Caco-2 (cell line): ENCODE data around the gene RASAL3. TPM values are rescaled to one million over a fixed set of nuclear protein-coding genes. Genes with fewer than 3 reads are reported as not detected.
"Not testable (repeated sequence)": the region's sequence is repeated elsewhere in the genome, so short reads cannot be mapped to it uniquely, and the experiment has no call there.

Experiments
- BruUV-seq: library from RNA; stranded (reverse); fragments of 400-500 nt; replicated peaks from 2 replicates; lab custom pipeline; 2021; lab: Mats Ljungman, UMichigan
- CTCF ChIA-PET: fragments of 300-600 bp; sonication (Branson Sonifier 250); formaldehyde crosslinking; loops from one replicate; lab custom pipeline; 2022; ENCODE audit warnings: antibody characterized with exemption; lab: Charles Lee
- POLR2A ChIA-PET: fragments of 300-600 bp; sonication (Branson Sonifier 250); formaldehyde crosslinking; loops from one replicate; lab custom pipeline; 2022; ENCODE audit warnings: antibody characterized with exemption; lab: Charles Lee
- DNase-seq, 2 experiments: peaks; one replicate each; pipeline versions ENCODE4 v3.0.0 to v3.0.0-alpha.2; 2020 to 2022
- H3K27me3 ChIP-seq: replicated peaks from 2 replicates; pipeline ENCODE4 v1.6.0; 2011; ENCODE audit warnings: low read length; ENCODE audit not compliant: control insufficient read depth, insufficient read depth
- H3K36me3 ChIP-seq: 2 replicates; pipeline ENCODE4 v1.5.1; 2011; ENCODE audit warnings: low read length; ENCODE audit not compliant: control insufficient read depth, insufficient read depth
- H3K4me1 ChIP-seq: fragments of 250-450 bp; sonication (Bioruptor Pico); 2 replicates; pipeline ENCODE4 v1.5.1; 2020; ENCODE audit warnings: mild to moderate bottlenecking
- H3K4me3 ChIP-seq: 2 replicates; pipeline ENCODE4 v1.5.1; 2011; ENCODE audit warnings: low read depth, mild to moderate bottlenecking, control low read depth, low read length
- H3K9me3 ChIP-seq: fragments of 250-450 bp; sonication (Bioruptor Pico); 2 replicates; pipeline ENCODE4 v1.5.1; 2020; ENCODE audit warnings: mild to moderate bottlenecking, moderate library complexity
- H3K27ac Mint-ChIP-seq: one replicate; pipeline ENCODE4 v1.8.0; 2022; ENCODE audit warnings: mixed read lengths; ENCODE audit not compliant: unreplicated experiment
- H3K27me3 Mint-ChIP-seq: one replicate; pipeline ENCODE4 v1.8.0; 2022; ENCODE audit warnings: mixed read lengths; ENCODE audit not compliant: insufficient read depth, unreplicated experiment
- H3K36me3 Mint-ChIP-seq: one replicate; pipeline ENCODE4 v1.8.0; 2022; ENCODE audit warnings: mild to moderate bottlenecking, mixed read lengths; ENCODE audit not compliant: insufficient read depth, unreplicated experiment
- H3K4me1 Mint-ChIP-seq: one replicate; pipeline ENCODE4 v1.8.0; 2022; ENCODE audit warnings: low read depth, mixed read lengths; ENCODE audit not compliant: unreplicated experiment
- H3K4me3 Mint-ChIP-seq: one replicate; pipeline ENCODE4 v1.8.0; 2022; ENCODE audit warnings: mild to moderate bottlenecking, moderate library complexity, mixed read lengths; ENCODE audit not compliant: unreplicated experiment
- H3K9me3 Mint-ChIP-seq: one replicate; pipeline ENCODE4 v1.8.0; 2022; ENCODE audit warnings: mixed read lengths; ENCODE audit not compliant: unreplicated experiment
- intact Hi-C: fragments of 100-400 bp; cut with micrococcal nuclease; formaldehyde crosslinking; loops from one replicate; pipeline ENCODE4 v1.10.0; 2022; ENCODE audit not compliant: unreplicated experiment
- total RNA-seq: library from RNA; stranded (reverse); gene quantifications from 2 replicates; pipeline ENCODE4 v1.2.3, GENCODE V29; 2022
- TF ChIP-seq, protein P1 (sequence below), 2 experiments: fragments of 200-600 bp in 1 of 2; IDR thresholded peaks; 1 replicate in 1 of 2; 2 replicates in 1 of 2; pipeline versions ENCODE4 v1.5.1 to v1.8.0; 2011 to 2022; ENCODE audit warnings: antibody characterized with exemption in 1 of 2, control low read depth in 1 of 2, inconsistent platforms in 1 of 2, low read depth in 1 of 2, low read length in 1 of 2, mild to moderate bottlenecking in 1 of 2, moderate library complexity in 1 of 2; ENCODE audit not compliant: insufficient read depth in 1 of 2, severe bottlenecking in 1 of 2, unreplicated experiment in 1 of 2

Gene RASAL3
- total RNA-seq, 1 experiment from 2014 or later = not detected

DNA sequence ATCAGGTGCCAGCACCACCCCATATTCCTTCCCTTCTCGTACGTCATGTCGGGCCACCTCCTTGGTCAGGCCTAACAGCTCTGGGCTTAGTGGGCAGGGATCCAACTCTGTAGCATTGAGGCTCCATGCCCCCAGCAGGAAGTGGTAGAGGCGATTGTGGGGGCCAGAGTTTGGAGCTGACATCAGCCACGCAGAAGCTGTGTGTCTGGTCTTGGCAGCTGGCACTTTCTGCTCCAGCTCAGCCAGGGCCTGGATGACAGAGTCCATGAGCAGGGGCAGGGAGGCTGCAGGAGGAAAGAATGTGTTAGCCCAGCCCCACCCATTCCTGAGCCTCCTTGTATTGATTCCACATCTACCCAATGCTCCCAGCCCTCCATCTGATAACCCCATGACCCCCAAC is 12.0 kb upstream of the RASAL3 start:
- Mint-ChIP-seq H3K4me1 (no peaks in the 10 kb centered on the region), H3K9me3 (no peaks in the 10 kb centered on the region), H3K27ac (no peak overlapping the region), H3K27me3 (no peaks in the 10 kb centered on the region), H3K36me3 (no peaks in the 10 kb centered on the region), H3K4me3 (no peak overlapping the region)
- Histone ChIP-seq H3K27me3 (no peaks in the 10 kb centered on the region), H3K9me3 (no peaks in the 10 kb centered on the region), H3K36me3 (no peaks in the 10 kb centered on the region), H3K4me1 (no peaks in the 10 kb centered on the region), H3K4me3 (no peak overlapping the region)
- CTCF ChIA-PET = no interaction called here
- POLR2A ChIA-PET = no interaction called here
- no peak for DNase-seq
- intact Hi-C loops = no loop called here
- TF ChIP-seq, protein P1, sequence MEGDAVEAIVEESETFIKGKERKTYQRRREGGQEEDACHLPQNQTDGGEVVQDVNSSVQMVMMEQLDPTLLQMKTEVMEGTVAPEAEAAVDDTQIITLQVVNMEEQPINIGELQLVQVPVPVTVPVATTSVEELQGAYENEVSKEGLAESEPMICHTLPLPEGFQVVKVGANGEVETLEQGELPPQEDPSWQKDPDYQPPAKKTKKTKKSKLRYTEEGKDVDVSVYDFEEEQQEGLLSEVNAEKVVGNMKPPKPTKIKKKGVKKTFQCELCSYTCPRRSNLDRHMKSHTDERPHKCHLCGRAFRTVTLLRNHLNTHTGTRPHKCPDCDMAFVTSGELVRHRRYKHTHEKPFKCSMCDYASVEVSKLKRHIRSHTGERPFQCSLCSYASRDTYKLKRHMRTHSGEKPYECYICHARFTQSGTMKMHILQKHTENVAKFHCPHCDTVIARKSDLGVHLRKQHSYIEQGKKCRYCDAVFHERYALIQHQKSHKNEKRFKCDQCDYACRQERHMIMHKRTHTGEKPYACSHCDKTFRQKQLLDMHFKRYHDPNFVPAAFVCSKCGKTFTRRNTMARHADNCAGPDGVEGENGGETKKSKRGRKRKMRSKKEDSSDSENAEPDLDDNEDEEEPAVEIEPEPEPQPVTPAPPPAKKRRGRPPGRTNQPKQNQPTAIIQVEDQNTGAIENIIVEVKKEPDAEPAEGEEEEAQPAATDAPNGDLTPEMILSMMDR (IDR thresholded peaks at IDR 0.05; ENCODE audit: insufficient read depth in 1 of 2, low read depth in 1 of 2, low read length in 1 of 2, severe bottlenecking in 1 of 2, unreplicated experiment in 1 of 2) = no peak
- no TSS peak for BruUV-seq

DNA sequence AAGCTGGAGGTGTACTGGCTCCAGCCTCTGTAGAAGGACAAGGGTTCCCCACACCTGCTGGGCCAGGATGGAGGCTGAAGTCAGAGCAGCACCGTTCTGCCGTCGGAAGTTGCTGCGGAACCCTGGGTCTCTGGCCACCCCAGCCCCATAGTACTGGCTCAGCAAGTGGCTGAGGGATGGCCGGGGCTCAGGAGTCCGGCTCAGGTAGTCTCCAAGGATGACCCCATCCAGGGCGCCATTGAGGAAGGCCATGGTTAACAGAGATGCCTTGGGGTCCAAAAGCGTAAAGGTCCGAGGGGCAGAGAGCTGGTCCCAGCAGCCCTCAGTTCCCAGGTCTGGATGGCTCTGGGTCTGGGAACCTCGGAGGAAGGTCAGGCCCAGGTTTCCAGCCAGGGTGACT is 11.3 kb upstream of the RASAL3 start:
- Mint-ChIP-seq H3K27me3 (no peaks in the 10 kb centered on the region), H3K27ac (no peak overlapping the region), H3K9me3 (no peaks in the 10 kb centered on the region), H3K4me1 (no peaks in the 10 kb centered on the region), H3K36me3 (no peaks in the 10 kb centered on the region), H3K4me3 (no peak overlapping the region)
- intact Hi-C loops = no loop called here
- ChIA-PET POLR2A (no interaction called here), CTCF (no interaction called here)
- no TSS peak for BruUV-seq
- no peaks in the 10 kb centered on the region for H3K36me3 ChIP-seq
- H3K9me3 ChIP-seq = no peaks in the 10 kb centered on the region
- TF ChIP-seq, protein P1 (IDR thresholded peaks at IDR 0.05; ENCODE audit: insufficient read depth in 1 of 2, low read depth in 1 of 2, low read length in 1 of 2, severe bottlenecking in 1 of 2, unreplicated experiment in 1 of 2) = no peak
- DNase-seq = no peak
- H3K4me1 ChIP-seq = no peaks in the 10 kb centered on the region
- H3K27me3 ChIP-seq = no peaks in the 10 kb centered on the region
- H3K4me3 ChIP-seq = no peak overlapping the region

DNA sequence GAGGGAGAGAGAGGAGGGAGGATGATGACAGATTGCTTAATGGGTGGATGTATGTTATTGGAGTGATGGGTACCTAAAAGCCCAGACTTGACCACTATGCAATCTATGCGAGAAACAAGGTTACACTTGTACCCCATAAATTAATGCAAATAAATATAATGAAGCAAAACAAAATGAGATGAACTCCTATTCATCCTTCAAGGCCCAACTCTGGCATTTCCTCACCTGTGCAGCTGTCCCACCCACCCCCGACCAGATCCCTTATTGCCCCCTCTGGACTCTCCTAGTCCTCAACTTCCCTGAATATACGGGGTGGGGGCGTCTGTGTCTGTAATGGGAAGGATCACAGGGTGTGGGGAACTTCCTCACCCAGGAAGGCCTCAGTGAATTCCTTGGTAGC is 10.8 kb upstream of the RASAL3 start:
- no peaks in the 10 kb centered on the region for H3K27me3 ChIP-seq
- H3K27ac Mint-ChIP-seq = no peak overlapping the region
- H3K9me3 ChIP-seq = no peaks in the 10 kb centered on the region
- intact Hi-C loops = no loop called here
- no peak overlapping the region for H3K4me3 ChIP-seq
- BruUV-seq = no TSS peak
- TF ChIP-seq, protein P1 (IDR thresholded peaks at IDR 0.05; ENCODE audit: insufficient read depth in 1 of 2, low read depth in 1 of 2, low read length in 1 of 2, severe bottlenecking in 1 of 2, unreplicated experiment in 1 of 2) = no peak
- H3K36me3 ChIP-seq = no peaks in the 10 kb centered on the region
- DNase-seq = no peak
- CTCF ChIA-PET = no interaction called here
- no peaks in the 10 kb centered on the region for H3K36me3 Mint-ChIP-seq
- no peaks in the 10 kb centered on the region for H3K9me3 Mint-ChIP-seq
- H3K27me3 Mint-ChIP-seq = no peaks in the 10 kb centered on the region
- no peak overlapping the region for H3K4me3 Mint-ChIP-seq
- no peaks in the 10 kb centered on the region for H3K4me1 Mint-ChIP-seq
- H3K4me1 ChIP-seq = no peaks in the 10 kb centered on the region
- POLR2A ChIA-PET = no interaction called here

DNA sequence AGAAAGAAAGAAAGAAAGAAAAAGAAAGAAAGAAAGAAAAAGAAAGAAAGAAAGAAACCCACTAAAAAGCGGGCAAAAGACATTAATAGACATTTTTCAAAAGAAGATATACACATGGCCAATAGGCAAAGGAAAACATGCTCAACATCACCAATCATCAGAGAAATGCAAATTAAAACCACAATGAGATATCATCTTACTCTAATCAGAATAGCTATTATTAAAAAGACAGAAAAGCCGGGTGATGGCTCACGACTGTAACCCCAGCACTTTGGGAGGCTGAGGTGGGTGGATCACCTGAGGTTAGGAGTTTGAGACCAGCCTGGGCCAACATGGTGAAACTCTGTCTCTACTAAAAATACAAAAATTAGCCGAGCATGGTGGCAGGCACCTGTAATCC is 9.5 kb upstream of the RASAL3 start:
- H3K27me3 Mint-ChIP-seq, H3K36me3 ChIP-seq, H3K4me3 ChIP-seq, H3K4me1 ChIP-seq, intact Hi-C loops, BruUV-seq, DNase-seq, POLR2A ChIA-PET, H3K4me3 Mint-ChIP-seq, H3K4me1 Mint-ChIP-seq, H3K36me3 Mint-ChIP-seq, H3K27ac Mint-ChIP-seq, H3K9me3 Mint-ChIP-seq, H3K9me3 ChIP-seq, H3K27me3 ChIP-seq: not testable (repeated sequence)
- CTCF ChIA-PET = interaction anchor here (0.7 kb wide), 1 partner anchor 26 kb away, joined by 3 read pairs; no protein-coding TSS in a partner anchor
